Activated CD8-positive, alpha-beta memory T cell treated with anti-CD3 and anti-CD28 coated beads, Interleukin-2, amount 50 U/mL, for 1 hour (primary cell): ENCODE results near the gene MARCHF2.

ENCODE experiments used
- DNase-seq: peaks from one replicate; pipeline ENCODE4 v3.0.0-alpha.2; 2020; ENCODE audit errors: extremely low read depth

Gene MARCHF2

DNA sequence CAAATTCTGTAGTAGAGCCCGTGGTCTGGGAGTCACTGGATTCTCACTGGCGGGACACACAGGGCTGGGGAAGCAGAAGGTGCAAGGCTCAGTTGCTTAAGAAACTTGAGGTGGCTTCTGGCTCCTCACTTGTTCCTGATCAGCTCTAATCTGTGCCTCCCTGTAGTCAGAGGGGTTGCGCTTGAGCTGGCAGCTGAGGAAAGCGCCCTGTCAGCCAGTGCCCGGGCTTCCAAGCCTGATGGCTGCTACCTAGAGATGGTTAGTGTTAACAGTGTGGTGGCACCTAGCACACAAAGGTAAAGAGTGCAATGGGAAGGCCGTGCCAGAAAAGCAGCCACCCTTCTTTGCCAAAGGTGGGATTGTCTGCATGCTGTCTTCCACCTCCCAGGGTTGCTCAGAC is 40.5 kb downstream of the MARCHF2 start:
- no peak for DNase-seq

DNA sequence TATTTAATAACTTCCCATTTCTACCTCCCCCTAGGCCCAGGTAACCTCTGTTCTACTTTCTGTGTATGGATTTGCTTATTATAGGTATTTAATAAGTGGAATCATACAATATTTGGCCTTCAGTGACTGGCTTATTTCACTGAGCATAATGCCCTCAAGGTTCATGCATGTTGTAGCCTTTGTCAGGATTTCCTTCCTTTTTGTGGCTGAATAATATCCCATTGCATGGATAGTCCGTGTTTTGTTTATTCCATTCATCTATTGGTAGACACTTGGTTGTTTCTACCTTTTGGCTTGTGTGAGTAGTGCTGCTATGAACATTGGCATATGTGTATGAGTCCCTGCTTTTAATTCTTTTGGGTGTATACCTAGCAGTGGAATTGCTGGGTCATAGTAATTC is 41.1 kb downstream of the MARCHF2 start:
- DNase-seq, result no peak

GRCh38 chr19:8455018-8455417 is 41.9 kb downstream of the MARCHF2 start:
- DNase-seq, result no peak

DNA sequence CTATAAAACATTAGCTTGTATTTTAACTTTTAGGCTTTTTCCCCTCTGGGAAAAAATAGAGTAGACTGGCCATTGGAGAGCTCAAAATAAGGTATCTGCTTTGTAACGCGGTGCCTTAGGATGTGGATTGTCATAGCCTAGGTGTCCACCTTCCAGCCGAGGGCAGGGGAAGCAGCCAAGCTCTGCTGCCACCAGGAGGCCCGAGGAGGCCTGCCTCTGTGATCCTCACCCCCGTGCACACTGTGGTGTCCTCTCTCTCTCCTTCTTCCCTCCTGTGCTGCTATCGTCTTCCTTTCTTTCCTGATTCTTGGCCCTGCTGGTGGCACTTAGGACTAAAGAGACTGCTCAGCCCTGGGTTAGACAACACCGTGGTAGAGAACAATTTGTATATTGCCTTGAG is 43.0 kb downstream of the MARCHF2 start:
- no peak for DNase-seq

- DNase-seq, result no peak
Measured at GRCh38 chr19:8457209-8457608, 44.1 kb downstream of the MARCHF2 start.

GRCh38 chr19:8457827-8458226 is 44.7 kb downstream of the MARCHF2 start:
- no peak for DNase-seq

- DNase-seq, result no peak
Measured at GRCh38 chr19:8458380-8458779, 45.3 kb downstream of the MARCHF2 start.

GRCh38 chr19:8459095-8459494 is 46.0 kb downstream of the MARCHF2 start:
- no peak for DNase-seq

DNA sequence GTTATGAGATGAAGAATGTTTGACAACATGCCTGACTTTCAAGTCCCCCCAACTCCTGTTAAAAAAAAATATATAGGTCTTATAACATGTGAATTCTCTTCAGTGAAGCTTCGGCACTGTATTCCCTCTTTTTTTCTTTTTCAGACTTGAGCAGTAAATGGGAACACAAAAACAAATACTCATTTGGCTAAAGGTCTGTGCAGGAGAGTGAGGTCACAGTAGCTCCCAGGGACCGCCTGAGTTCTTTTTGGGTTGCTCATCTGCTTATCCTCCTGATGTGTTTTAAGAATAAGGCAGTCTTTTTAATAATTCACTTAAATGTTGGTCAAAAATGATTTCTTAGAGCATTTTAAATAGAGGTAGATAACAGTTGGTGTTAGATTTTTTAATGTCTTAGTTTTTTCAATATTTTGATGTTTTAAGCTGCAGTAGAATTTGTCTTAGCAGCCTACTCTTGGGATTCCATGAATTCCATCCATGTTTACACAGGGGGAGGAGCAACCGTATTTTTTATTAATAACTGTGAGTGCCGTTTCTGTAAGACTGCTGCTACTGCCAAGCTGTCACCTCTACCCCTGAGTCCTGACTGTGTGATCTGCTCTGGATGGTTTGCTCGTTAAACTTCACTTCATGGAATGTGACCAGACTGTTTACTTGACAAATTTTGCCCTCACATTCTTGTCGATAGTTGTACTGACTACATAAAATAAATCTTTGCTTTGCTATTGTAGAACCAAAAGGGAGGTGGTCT is 46.6 kb downstream of the MARCHF2 start:
- no peak for DNase-seq

- DNase-seq, result no peak
Measured at GRCh38 chr19:8460516-8461298, 47.6 kb downstream of the MARCHF2 start.

- no peak for DNase-seq
Measured at GRCh38 chr19:8461376-8461775, 48.3 kb downstream of the MARCHF2 start.

- DNase-seq, result no peak
Measured at GRCh38 chr19:8461891-8462290, 48.8 kb downstream of the MARCHF2 start.

DNA sequence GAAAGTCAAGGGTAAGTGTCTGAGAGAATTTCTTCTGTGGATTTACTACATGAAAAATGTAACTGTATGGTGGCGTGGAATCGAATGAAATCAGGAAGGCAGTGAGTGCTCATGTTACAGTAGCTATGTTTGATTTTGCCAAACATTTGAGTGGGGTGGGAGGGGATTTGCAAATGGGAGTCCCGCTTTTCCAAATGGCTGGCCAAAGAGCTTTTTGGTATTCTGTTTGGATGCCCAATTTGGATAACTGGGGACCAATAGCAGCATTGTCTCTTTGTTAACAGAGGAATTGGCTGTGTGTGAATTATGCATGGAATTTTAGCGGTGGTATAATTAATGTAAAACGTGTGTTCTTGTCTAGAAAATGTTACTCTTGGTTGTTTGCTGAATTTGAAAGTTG is 49.5 kb downstream of the MARCHF2 start:
- no peak for DNase-seq

DNA sequence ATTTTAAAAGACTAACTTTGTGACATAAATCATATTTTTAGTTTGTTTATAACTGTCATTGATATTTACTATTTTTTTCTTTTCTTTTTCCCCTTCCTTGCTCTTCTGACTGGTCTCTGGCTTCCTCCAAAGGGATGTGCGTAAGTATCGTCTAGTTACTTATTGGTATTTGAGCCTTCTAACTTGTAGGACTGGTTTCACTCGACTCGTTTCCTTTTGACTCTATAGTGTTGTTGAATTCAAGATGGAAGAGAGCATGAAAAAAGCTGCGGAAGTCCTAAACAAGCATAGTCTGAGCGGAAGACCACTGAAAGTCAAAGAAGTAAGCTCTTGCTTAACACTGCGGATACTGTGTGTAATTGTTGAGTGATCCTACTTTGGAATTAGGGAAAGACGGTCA is 50.3 kb downstream of the MARCHF2 start:
- no peak for DNase-seq

- no peak for DNase-seq
Measured at GRCh38 chr19:8466018-8466417, 52.9 kb downstream of the MARCHF2 start.

DNA sequence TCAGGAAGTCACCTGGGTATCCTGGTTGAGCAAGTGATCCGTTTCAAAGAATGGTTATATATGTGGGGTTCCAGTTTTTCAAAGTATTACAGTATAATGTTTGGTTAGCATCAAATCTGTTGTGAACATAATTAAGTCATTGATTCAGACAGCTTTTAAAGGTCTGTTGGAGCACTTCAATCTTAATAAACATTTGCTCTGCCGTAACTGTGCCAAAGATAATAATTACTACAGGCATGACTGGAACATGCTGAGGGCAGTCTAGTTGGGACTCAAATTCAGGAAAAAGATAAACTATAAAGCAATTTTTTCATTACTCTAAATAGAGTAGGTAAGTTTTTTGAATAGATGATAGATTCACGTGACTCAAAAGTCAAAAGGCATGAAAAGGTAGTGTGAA is 55.0 kb downstream of the MARCHF2 start:
- DNase-seq, result no peak

- DNase-seq, result no peak
Measured at GRCh38 chr19:8468761-8469373, 55.8 kb downstream of the MARCHF2 start.

GRCh38 chr19:8469613-8470368 is 56.7 kb downstream of the MARCHF2 start:
- no peak for DNase-seq

DNA sequence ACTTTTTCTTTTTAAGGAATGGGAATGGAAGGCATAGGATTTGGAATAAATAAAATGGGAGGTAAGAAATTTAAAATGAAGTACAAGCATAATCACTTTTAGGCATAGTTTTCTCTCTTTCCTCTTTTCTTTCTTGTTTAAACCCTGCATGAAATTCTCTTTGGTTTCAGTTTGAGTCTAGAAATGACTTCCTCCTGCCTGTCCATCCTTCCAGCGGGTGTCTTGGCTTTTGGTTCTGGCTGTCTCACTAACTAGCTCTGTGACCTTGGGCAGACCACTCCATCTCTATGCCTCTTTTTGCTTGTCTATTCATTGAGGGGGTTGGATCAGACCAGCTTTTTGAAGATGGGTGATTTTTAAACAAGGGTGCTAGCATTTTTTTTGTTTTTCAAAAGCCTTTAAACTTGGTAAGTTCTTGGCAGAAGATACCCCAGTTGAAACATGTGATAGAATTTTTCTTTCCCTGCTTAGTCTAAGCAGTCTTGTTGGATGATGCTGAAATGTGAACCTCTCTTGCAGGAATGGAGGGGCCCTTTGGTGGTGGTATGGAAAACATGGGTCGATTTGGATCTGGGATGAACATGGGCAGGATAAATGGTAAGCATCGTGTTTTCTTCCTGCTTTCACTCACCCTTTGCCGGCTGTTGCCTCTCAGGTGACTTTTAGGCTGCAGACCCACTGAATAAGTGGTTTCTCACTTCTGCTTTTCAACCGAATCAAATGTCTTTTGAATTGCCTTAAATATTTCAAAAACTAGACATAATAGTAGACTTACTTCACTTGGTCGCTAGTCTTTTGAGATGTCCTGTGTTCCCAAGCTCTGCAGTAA is 60.8 kb downstream of the MARCHF2 start:
- DNase-seq, result no peak

- no peak for DNase-seq
Measured at GRCh38 chr19:8475005-8475404, 61.9 kb downstream of the MARCHF2 start.

DNA sequence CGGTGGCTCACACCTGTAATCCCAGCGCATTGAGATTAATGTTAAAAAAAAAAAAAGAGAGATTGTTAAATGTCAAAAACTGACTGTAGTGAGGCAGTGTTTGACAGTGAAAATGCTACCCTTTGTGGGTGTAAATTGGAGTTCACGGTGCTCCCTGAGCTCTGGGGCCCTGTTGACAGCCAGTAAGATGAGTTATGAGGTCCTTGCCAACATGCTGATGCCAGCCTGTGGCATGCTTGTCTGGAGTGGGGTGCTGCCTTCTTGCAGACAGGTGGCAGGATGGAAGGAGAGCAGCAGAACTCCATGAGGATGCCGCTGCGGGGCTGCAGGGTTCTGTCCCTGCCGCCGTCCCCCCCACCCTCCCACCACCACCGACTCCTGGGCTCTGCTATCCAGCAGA is 63.4 kb downstream of the MARCHF2 start:
- no peak for DNase-seq
